MCF 10A (cell line): ENCODE measurements around the gene GZMM. TPM values are rescaled to one million over a fixed set of nuclear protein-coding genes. Genes with fewer than 3 reads are reported as not detected.

Experiments used
- BruUV-seq: library from RNA; stranded (reverse); fragments of 400-500 nt; replicated peaks from 2 replicates; lab custom pipeline; 2021; lab: Mats Ljungman, UMichigan
- CTCF ChIA-PET: fragments of 300-600 bp; sonication (Branson Sonifier 250); formaldehyde crosslinking; extraction: SDS; loops from one replicate; lab custom pipeline; 2021; ENCODE audit warnings: antibody characterized with exemption, inconsistent platforms; lab: Yijun Ruan, JAX
- POLR2A ChIA-PET: fragments of 300-600, 350-650 bp; sonication (Branson Sonifier 250); formaldehyde crosslinking; extraction: SDS; loops from one replicate; lab custom pipeline; 2020; ENCODE audit warnings: antibody characterized with exemption, inconsistent platforms; lab: Yijun Ruan, JAX
- DNase-seq: peaks from one replicate; pipeline ENCODE4 v3.0.0-alpha.2; 2018; ENCODE audit not compliant: unreplicated experiment
- H3K27ac Mint-ChIP-seq: one replicate; pipeline ENCODE4 v1.8.0; 2022; ENCODE audit warnings: mild to moderate bottlenecking, low read depth, mixed read lengths; ENCODE audit not compliant: unreplicated experiment
- H3K27me3 Mint-ChIP-seq: one replicate; pipeline ENCODE4 v1.8.0; 2022; ENCODE audit warnings: mixed read lengths; ENCODE audit not compliant: insufficient read depth, unreplicated experiment
- H3K36me3 Mint-ChIP-seq: one replicate; pipeline ENCODE4 v1.8.0; 2022; ENCODE audit warnings: mild to moderate bottlenecking, moderate library complexity, mixed read lengths; ENCODE audit not compliant: insufficient read depth, unreplicated experiment
- H3K4me1 Mint-ChIP-seq: one replicate; pipeline ENCODE4 v1.8.0; 2022; ENCODE audit warnings: mixed read lengths; ENCODE audit not compliant: insufficient read depth, unreplicated experiment
- H3K4me3 Mint-ChIP-seq: one replicate; pipeline ENCODE4 v1.8.0; 2022; ENCODE audit warnings: mild to moderate bottlenecking, moderate library complexity, mixed read lengths; ENCODE audit not compliant: unreplicated experiment
- H3K9me3 Mint-ChIP-seq: one replicate; pipeline ENCODE4 v1.8.0; 2022; ENCODE audit warnings: mixed read lengths; ENCODE audit not compliant: unreplicated experiment
- CTCF ChIP-seq: fragments of 200-600 bp; IDR thresholded peaks from one replicate; pipeline ENCODE4 v1.8.0; 2022; ENCODE audit warnings: antibody characterized with exemption, mild to moderate bottlenecking; ENCODE audit not compliant: unreplicated experiment
- intact Hi-C: fragments of 100-400 bp; cut with micrococcal nuclease; formaldehyde crosslinking; loops from 2 replicates; pipeline ENCODE4 v1.14.1; 2022
- total RNA-seq: library from RNA; stranded (reverse); gene quantifications from 2 replicates; pipeline ENCODE4 v1.2.3, GENCODE V29; 2022

Gene GZMM
- total RNA-seq, 1 experiment from 2014 or later: not detected

GRCh38 chr19:556611-557382, 12.9 kb downstream of the GZMM start:
- no peak for TF ChIP-seq CTCF
- intact Hi-C loops: no loop called here
- no TSS peak for BruUV-seq
- Mint-ChIP-seq H3K4me1 (no peaks in the 10 kb centered on the region), H3K27me3 (no peaks in the 10 kb centered on the region), H3K4me3 (no peak overlapping the region), H3K36me3 (no peaks in the 10 kb centered on the region), H3K9me3 (no peaks in the 10 kb centered on the region), H3K27ac (no peak overlapping the region)
- ChIA-PET CTCF (no interaction called here), POLR2A (interaction anchor here (1.2 kb wide), 1 partner anchor 14 kb away, joined by 3 read pairs; no protein-coding TSS in a partner anchor)
- no peak for DNase-seq

GRCh38 chr19:558770-559439, 15.1 kb downstream of the GZMM start:
- DNase-seq: no peak
- intact Hi-C loops: no loop called here
- ChIA-PET POLR2A (no interaction called here), CTCF (no interaction called here)
- TF ChIP-seq CTCF: no peak
- no TSS peak for BruUV-seq
- Mint-ChIP-seq H3K36me3 (no peaks in the 10 kb centered on the region), H3K9me3 (no peaks in the 10 kb centered on the region), H3K4me1 (no peaks in the 10 kb centered on the region), H3K27me3 (no peaks in the 10 kb centered on the region), H3K4me3 (no peak overlapping the region), H3K27ac (no peak overlapping the region)

GRCh38 chr19:560121-560520, 16.3 kb downstream of the GZMM start:
- POLR2A ChIA-PET: interaction anchor here (1.8 kb wide), 1 partner anchor 11 kb away, joined by 3 read pairs; no protein-coding TSS in a partner anchor
- no peak for DNase-seq
- H3K27me3 Mint-ChIP-seq: no peaks in the 10 kb centered on the region
- no peak for TF ChIP-seq CTCF
- H3K9me3 Mint-ChIP-seq: no peaks in the 10 kb centered on the region
- H3K36me3 Mint-ChIP-seq: no peaks in the 10 kb centered on the region
- BruUV-seq: no TSS peak
- no peak overlapping the region for H3K4me3 Mint-ChIP-seq
- CTCF ChIA-PET: no interaction called here
- intact Hi-C loops: no loop called here
- H3K27ac Mint-ChIP-seq: no peak overlapping the region
- no peaks in the 10 kb centered on the region for H3K4me1 Mint-ChIP-seq

- H3K4me3 Mint-ChIP-seq: no peak overlapping the region
- DNase-seq: no peak
Measured at GRCh38 chr19:566403-566802, 22.6 kb downstream of the GZMM start.

More at GRCh38 chr19:566403-566802, 22.6 kb downstream of the GZMM start:
- BruUV-seq: no TSS peak
- intact Hi-C loops: no loop called here
- Mint-ChIP-seq H3K27ac (no peak overlapping the region), H3K4me1 (peaks cover 5% of the 10 kb centered on the region), H3K36me3 (no peaks in the 10 kb centered on the region), H3K9me3 (no peaks in the 10 kb centered on the region), H3K27me3 (no peaks in the 10 kb centered on the region)
- no peak for TF ChIP-seq CTCF
- ChIA-PET CTCF (interaction anchor here (0.5 kb wide), 1 partner anchor 31 kb away, joined by 3 read pairs; no protein-coding TSS in a partner anchor), POLR2A (no interaction called here)
